Fibroblast of lung (primary cell): Measurements from ENCODE around the gene HLA-G. TPM values are rescaled to one million over a fixed set of nuclear protein-coding genes. Genes with fewer than 3 reads are reported as not detected.

Experiments
- DNase-seq, 2 donors: peaks; one replicate each; pipeline versions ENCODE4 v3.0.0 to v3.0.0-alpha.2; 2010; ENCODE audit warnings: low read depth in 2 of 2
- H2AFZ ChIP-seq: 2 replicates; pipeline ENCODE4 v1.5.1; 2012; ENCODE audit warnings: low read length, control low read depth, inconsistent platforms
- H3K27ac ChIP-seq: 2 replicates; pipeline ENCODE4 v1.5.1; 2011; ENCODE audit warnings: low read length, control low read depth; ENCODE audit not compliant: insufficient read depth
- H3K27me3 ChIP-seq: 2 replicates; pipeline ENCODE4 v1.5.1; 2011; ENCODE audit warnings: mild to moderate bottlenecking, low read length; ENCODE audit not compliant: control insufficient read depth, insufficient read depth
- H3K36me3 ChIP-seq: 2 replicates; pipeline ENCODE4 v1.5.1; 2011; ENCODE audit warnings: low read length; ENCODE audit not compliant: control insufficient read depth, insufficient read depth
- H3K4me1 ChIP-seq: 2 replicates; pipeline ENCODE4 v1.5.1; 2011; ENCODE audit warnings: low read length; ENCODE audit not compliant: control insufficient read depth, insufficient read depth; ENCODE audit errors: extremely low read depth
- H3K4me2 ChIP-seq: 2 replicates; pipeline ENCODE4 v1.5.1; 2011; ENCODE audit warnings: low read length, control low read depth; ENCODE audit not compliant: insufficient read depth; ENCODE audit errors: extremely low read depth
- H3K4me3 ChIP-seq, 4 experiments: fragments of 200-600 bp in 1 of 4; sonication (generic) in 1 of 4; replicated peaks in 1 of 4; 2 replicates each; pipeline ENCODE4 v1.5.1; 2011 to 2016; ENCODE audit warnings: low read length in 4 of 4, low read depth in 3 of 4, mild to moderate bottlenecking in 3 of 4, control low read depth in 2 of 4, inconsistent platforms in 1 of 4, mixed read lengths in 1 of 4; ENCODE audit not compliant: insufficient read depth in 1 of 4; ENCODE audit errors: control extremely low read depth in 1 of 4
- H3K79me2 ChIP-seq: 2 replicates; pipeline ENCODE4 v1.5.1; 2012; ENCODE audit warnings: mild to moderate bottlenecking, low read length, inconsistent platforms; ENCODE audit not compliant: control insufficient read depth, insufficient read depth
- H3K9ac ChIP-seq: 2 replicates; pipeline ENCODE4 v1.5.1; 2011; ENCODE audit warnings: mild to moderate bottlenecking, low read length, control low read depth; ENCODE audit not compliant: insufficient read depth
- H3K9me3 ChIP-seq: 2 replicates; pipeline ENCODE4 v1.5.1; 2012; ENCODE audit warnings: low read depth, low read length; ENCODE audit not compliant: control insufficient read depth, insufficient read depth
- H4K20me1 ChIP-seq: 2 replicates; pipeline ENCODE4 v1.5.1; 2011; ENCODE audit warnings: low read length; ENCODE audit not compliant: control insufficient read depth, insufficient read depth; ENCODE audit errors: extremely low read depth
- EZH2 ChIP-seq: IDR thresholded peaks from 2 replicates; pipeline ENCODE4 v1.5.1; 2012; ENCODE audit warnings: low read length, control low read depth, mild to moderate bottlenecking; ENCODE audit errors: missing control alignments
- polyA plus RNA-seq, 2 donors: library from polyadenylated mRNA; depleted of rRNA in 1 of 2; stranded (reverse) in 1 of 2; unstranded in 1 of 2; fragments of >200 nt; gene quantifications; 2 replicates each; pipeline ENCODE4 v1.2.1, GENCODE V29; 2011 to 2012; ENCODE audit warnings: missing spikeins in 1 of 2
- total RNA-seq: library from RNA; depleted of rRNA; stranded (reverse); fragments of >200 nt; gene quantifications from 2 replicates; pipeline ENCODE4 v1.2.1, GENCODE V29; 2014
- TF ChIP-seq, protein P1 (sequence below), 2 donors: IDR thresholded peaks in 1 of 2; conservative IDR thresholded peaks in 1 of 2; 1 replicate in 1 of 2; 2 replicates in 1 of 2; pipeline ENCODE4 v1.5.1; 2011 to 2012; ENCODE audit warnings: low read length in 2 of 2, control low read depth in 1 of 2, inconsistent platforms in 1 of 2, low read depth in 1 of 2, mild to moderate bottlenecking in 1 of 2

Gene HLA-G
- total and polyA plus RNA-seq, 2 donors (not counting 1 experiment from before 2014, with no cell fraction given): 0.23 TPM; not detected in 1

- H3K36me3 ChIP-seq: no peaks in the 10 kb centered on the region
- H2AFZ ChIP-seq: no peak overlapping the region
- H3K27ac ChIP-seq: no peak overlapping the region
- H3K4me1 ChIP-seq: no peaks in the 10 kb centered on the region
- no peak overlapping the region for H3K4me3 ChIP-seq
- no peaks in the 10 kb centered on the region for H3K9me3 ChIP-seq
- no peak for TF ChIP-seq EZH2
- TF ChIP-seq, protein P1, sequence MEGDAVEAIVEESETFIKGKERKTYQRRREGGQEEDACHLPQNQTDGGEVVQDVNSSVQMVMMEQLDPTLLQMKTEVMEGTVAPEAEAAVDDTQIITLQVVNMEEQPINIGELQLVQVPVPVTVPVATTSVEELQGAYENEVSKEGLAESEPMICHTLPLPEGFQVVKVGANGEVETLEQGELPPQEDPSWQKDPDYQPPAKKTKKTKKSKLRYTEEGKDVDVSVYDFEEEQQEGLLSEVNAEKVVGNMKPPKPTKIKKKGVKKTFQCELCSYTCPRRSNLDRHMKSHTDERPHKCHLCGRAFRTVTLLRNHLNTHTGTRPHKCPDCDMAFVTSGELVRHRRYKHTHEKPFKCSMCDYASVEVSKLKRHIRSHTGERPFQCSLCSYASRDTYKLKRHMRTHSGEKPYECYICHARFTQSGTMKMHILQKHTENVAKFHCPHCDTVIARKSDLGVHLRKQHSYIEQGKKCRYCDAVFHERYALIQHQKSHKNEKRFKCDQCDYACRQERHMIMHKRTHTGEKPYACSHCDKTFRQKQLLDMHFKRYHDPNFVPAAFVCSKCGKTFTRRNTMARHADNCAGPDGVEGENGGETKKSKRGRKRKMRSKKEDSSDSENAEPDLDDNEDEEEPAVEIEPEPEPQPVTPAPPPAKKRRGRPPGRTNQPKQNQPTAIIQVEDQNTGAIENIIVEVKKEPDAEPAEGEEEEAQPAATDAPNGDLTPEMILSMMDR (conservative IDR thresholded peaks at IDR 0.05 in 1 of 2, IDR thresholded peaks at IDR 0.05 in 1 of 2; ENCODE audit: low read depth in 1 of 2, low read length in 2 of 2): no peak
- H3K4me2 ChIP-seq: no peak overlapping the region
- H3K79me2 ChIP-seq: no peaks in the 10 kb centered on the region
- no peak overlapping the region for H3K9ac ChIP-seq
- H3K27me3 ChIP-seq: peaks cover 3% of the 10 kb centered on the region
- H4K20me1 ChIP-seq: no peaks in the 10 kb centered on the region
- DNase-seq: no peak
Observed at GRCh38 chr6:29851190-29851589, 23.6 kb downstream of the HLA-G start.

- H3K4me1 ChIP-seq: no peaks in the 10 kb centered on the region
- no peaks in the 10 kb centered on the region for H4K20me1 ChIP-seq
- no peak overlapping the region for H3K4me3 ChIP-seq
- H3K9me3 ChIP-seq: no peaks in the 10 kb centered on the region
- H3K27ac ChIP-seq: no peak overlapping the region
- no peak overlapping the region for H3K9ac ChIP-seq
- H2AFZ ChIP-seq: no peak overlapping the region
- no peaks in the 10 kb centered on the region for H3K36me3 ChIP-seq
- DNase-seq: no peak
- no peak for TF ChIP-seq EZH2
- TF ChIP-seq, protein P1 (conservative IDR thresholded peaks at IDR 0.05 in 1 of 2, IDR thresholded peaks at IDR 0.05 in 1 of 2; ENCODE audit: low read depth in 1 of 2, low read length in 2 of 2): no peak
- no peak overlapping the region for H3K4me2 ChIP-seq
- no peaks in the 10 kb centered on the region for H3K79me2 ChIP-seq
- peaks cover 3% of the 10 kb centered on the region for H3K27me3 ChIP-seq
Observed at GRCh38 chr6:29853245-29853644, 25.6 kb downstream of the HLA-G start.

- Histone ChIP-seq H3K4me1 (no peaks in the 10 kb centered on the region), H3K4me3 (no peak overlapping the region), H3K36me3 (no peaks in the 10 kb centered on the region), H3K4me2 (no peak overlapping the region), H3K9ac (no peak overlapping the region), H3K79me2 (no peaks in the 10 kb centered on the region), H4K20me1 (no peaks in the 10 kb centered on the region), H3K27ac (no peak overlapping the region), H3K9me3 (no peaks in the 10 kb centered on the region), H3K27me3 (peaks cover 3% of the 10 kb centered on the region), H2AFZ (no peak overlapping the region)
- no peak for DNase-seq
- TF ChIP-seq EZH2: no peak
- TF ChIP-seq, protein P1 (conservative IDR thresholded peaks at IDR 0.05 in 1 of 2, IDR thresholded peaks at IDR 0.05 in 1 of 2; ENCODE audit: low read depth in 1 of 2, low read length in 2 of 2): no peak
Observed at GRCh38 chr6:29858006-29858405, 30.4 kb downstream of the HLA-G start.
